Loucy (cell line): Measurements from ENCODE around the gene RBM23.

Source experiments
- EZH2phosphoT487 ChIP-seq: fragments of 200-600 bp; IDR thresholded peaks from 2 replicates; pipeline ENCODE4 v1.6.1; 2018; ENCODE audit warnings: antibody characterized with exemption, mild to moderate bottlenecking, moderate library complexity, borderline replicate concordance
- TF ChIP-seq, protein P1 (sequence below): fragments of 200-600 bp; sonication (generic); conservative IDR thresholded peaks from 2 replicates; pipeline ENCODE4 v1.5.1; 2014; ENCODE audit warnings: mild to moderate bottlenecking, antibody characterized with exemption, low read length

DNA sequence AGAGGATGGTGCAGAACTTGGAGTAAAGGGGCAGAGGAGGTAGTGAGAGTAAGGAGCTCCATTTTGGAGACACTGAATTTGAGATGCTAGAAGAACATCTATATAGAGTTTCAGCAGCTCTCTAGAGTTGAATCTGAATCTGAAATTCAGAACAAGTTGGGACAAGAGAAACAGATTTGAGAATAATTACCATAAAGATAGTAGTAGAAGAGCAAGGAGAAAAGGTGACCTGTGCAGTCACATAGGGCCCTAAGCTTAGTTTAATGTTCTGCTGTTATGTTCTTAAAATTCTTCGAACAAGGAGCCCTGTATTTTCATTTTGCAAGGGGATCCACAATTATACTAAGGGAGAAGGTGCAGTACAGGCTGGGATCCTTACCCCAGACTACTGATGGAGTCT is 28.5 kb downstream of the RBM23 start:
- TF ChIP-seq, protein P1, sequence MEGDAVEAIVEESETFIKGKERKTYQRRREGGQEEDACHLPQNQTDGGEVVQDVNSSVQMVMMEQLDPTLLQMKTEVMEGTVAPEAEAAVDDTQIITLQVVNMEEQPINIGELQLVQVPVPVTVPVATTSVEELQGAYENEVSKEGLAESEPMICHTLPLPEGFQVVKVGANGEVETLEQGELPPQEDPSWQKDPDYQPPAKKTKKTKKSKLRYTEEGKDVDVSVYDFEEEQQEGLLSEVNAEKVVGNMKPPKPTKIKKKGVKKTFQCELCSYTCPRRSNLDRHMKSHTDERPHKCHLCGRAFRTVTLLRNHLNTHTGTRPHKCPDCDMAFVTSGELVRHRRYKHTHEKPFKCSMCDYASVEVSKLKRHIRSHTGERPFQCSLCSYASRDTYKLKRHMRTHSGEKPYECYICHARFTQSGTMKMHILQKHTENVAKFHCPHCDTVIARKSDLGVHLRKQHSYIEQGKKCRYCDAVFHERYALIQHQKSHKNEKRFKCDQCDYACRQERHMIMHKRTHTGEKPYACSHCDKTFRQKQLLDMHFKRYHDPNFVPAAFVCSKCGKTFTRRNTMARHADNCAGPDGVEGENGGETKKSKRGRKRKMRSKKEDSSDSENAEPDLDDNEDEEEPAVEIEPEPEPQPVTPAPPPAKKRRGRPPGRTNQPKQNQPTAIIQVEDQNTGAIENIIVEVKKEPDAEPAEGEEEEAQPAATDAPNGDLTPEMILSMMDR: no peak
- no peak for TF ChIP-seq EZH2phosphoT487
